Stimulated activated naive CD4-positive, alpha-beta T cell treated with Interleukin-2 at 50 U/mL for 16 hours (primary cell): ENCODE measurements around the gene DGKI.

Experiments used
- DNase-seq: peaks from one replicate; lab custom pipeline; 2025; lab: John Stamatoyannopoulos, UW

Gene DGKI

GRCh38 chr7:137593115-137593711 lies 253.6 kb downstream of the DGKI start:
- DNase-seq, result no peak

GRCh38 chr7:137592232-137592896 lies 254.4 kb downstream of the DGKI start:
- no peak for DNase-seq

GRCh38 chr7:137591421-137591837 lies 255.3 kb downstream of the DGKI start:
- DNase-seq, result no peak

- no peak for DNase-seq
These were observed 255.9 kb downstream of the DGKI start for GRCh38 chr7:137590756-137591305.

- DNase-seq, result no peak
These were observed 256.6 kb downstream of the DGKI start for GRCh38 chr7:137590071-137590755.

- DNase-seq, result no peak
These were observed 259.4 kb downstream of the DGKI start for GRCh38 chr7:137587326-137587725.

DNA sequence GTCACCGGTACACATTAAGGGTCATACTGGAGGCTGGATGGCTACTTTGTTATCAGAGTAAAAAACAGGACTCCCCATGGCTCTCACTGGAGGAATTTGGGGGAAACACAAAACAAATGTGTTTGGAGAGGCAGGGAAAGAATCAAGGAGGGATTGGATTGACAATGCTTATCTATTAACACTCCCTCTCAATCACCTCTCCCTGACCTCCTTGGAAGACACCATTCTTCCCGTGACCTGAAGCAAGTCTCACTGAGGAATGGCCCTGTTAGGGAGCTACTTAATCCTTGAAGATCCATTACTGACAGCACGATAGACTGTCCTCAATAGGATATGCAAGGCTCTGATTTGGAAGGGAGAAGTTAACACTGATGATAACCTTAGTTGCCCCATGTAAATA lies 261.2 kb downstream of the DGKI start:
- DNase-seq, result no peak

- no peak for DNase-seq
These were observed 263.6 kb downstream of the DGKI start for GRCh38 chr7:137583172-137583571.

DNA sequence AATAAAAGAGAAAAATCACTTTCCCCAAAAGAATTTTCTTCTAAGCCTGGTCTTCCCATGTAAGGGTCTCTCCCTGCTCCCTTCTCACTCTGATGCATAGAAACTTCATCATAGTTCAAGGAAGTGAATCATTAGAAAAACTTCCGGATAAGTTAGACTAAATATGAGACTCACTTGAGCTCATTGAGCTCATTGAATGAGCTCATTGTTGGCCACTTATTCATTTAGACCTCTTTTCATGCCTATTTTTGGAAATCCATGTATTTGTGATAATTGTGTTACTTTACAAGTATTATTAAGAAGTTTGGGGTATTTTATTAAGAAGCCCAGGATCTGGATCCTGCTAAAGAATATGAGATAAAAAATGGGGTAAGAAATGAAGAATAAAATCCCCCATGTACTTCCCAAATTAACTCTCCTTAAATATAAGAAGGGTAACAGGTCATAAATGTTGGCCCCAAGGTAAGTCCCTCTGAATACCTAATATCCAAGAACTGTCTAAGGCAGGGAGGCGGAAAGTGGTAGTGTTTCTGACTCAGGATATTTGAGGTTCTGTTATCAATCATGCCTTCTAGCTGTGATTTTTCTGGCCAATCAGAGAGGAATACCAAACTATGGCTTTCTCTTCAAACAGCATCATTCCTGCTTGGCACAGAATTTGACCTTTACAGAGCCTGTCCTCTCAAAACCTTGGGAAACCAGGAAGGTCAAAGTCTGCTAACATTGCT lies 266.7 kb downstream of the DGKI start:
- no peak for DNase-seq

DNA sequence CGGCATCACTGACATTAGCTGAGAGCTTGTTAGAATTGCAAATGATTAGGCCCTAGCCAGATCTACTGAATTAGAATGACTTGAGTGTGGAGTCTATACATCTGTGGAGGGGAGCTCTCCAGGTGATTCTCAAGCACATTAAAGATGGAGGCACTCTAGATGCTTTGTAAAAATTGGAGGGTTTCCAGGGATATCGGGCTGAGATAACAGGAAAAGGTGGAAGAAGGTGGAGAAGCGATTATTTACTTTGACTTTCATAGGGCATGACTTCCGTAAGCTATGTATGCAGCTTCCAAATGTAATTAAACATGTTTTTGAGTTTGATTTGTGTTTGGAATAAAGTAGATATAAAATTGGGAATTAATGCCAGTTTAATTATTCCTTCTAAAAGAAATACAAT lies 268.2 kb downstream of the DGKI start:
- no peak for DNase-seq

DNA sequence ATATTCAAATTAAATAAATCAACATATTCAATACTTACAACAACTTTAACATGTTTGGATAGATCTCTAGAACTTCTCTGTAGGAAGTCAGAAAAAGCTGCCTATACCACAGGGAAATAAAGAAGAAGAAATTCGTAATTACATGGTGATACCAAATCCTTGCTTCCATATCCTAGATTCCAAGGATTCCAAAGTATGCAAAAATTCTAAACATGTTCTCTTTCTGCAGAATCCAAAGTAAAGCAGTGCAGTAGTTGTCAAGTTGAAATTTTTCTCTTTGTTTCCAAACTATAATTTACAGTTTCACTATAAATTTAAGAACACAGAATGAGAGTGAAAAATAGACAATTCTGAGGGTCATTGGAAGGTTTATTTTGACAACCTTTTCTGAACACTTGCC lies 269.6 kb downstream of the DGKI start:
- DNase-seq, result no peak

DNA sequence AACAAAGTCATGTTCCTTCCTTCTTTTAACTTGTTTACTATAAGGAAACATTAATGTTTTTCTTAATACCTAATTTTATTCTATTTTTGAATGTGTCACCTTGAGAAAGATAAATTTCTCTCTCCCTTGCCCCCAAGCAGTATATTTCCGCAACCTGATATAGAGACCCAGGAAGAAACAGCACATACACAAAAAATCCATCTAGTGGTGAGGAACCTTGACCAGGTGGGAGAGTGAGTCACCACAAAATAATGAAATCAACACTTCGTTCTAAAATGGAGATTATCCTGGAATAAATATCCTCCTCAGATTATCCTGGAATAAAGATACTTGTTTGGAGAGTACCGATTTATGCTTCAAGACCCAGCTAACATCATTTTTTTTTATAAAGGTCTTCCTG lies 270.3 kb downstream of the DGKI start:
- no peak for DNase-seq

DNA sequence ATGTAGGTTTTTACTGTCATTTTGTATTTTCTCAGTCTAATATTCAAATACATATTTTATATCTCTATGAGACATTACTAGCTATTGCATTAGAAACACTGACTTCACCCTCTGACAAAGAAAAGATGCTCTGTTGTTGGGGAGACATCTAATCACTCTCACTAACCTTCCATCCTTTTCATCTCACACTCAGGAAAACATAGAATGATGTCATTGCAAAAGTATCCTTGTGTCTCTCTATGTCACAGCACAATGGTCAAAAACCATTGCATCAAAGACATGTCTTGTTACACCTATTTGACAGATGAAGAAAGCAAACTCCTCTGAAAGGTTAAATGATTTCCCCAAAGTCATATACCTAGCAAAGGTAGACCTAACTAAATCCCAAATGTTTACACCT lies 272.0 kb downstream of the DGKI start:
- DNase-seq, result no peak

- DNase-seq, result no peak
These were observed 274.6 kb downstream of the DGKI start for GRCh38 chr7:137572056-137572784.

GRCh38 chr7:137564677-137565076 lies 282.1 kb downstream of the DGKI start:
- DNase-seq, result no peak

DNA sequence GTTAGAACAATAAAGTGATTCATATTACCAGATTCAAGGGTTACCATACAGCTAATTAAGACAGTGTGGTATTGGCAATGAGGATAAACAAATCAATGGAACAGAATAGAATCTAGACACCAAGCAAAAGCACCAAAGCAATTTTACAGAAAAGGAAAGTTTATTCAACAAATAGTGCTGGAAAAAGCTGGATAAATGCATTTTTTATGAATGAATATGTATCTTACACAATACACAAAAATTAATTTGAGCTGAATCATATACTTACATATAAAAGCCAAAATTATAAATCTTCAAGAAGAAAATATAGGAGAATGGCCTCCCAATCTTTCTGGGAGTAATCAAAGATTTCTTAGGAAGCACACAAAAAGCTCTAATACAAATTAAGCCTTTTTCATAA lies 282.8 kb downstream of the DGKI start:
- no peak for DNase-seq

DNA sequence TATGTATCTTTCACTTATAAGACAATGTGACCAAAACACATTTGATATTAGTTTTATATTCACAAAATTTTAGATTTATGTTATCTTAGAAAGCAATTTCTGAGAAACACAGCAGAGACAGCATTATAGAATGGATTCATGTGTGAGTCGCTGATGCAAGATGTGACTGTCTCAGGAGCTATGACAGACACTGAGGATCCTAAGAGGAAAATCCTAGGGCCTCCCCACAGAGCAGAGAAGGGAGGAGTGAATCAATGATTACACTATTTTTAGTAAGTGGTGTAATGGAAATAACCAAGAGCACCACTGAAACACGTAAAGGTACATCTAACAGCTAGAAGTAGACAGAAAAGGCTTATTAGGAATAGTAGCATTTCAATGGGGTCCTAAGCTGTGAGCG lies 299.3 kb downstream of the DGKI start:
- DNase-seq, result no peak

GRCh38 chr7:137546671-137547070 lies 300.1 kb downstream of the DGKI start:
- DNase-seq, result no peak

- no peak for DNase-seq
These were observed 300.8 kb downstream of the DGKI start for GRCh38 chr7:137546009-137546408.

DNA sequence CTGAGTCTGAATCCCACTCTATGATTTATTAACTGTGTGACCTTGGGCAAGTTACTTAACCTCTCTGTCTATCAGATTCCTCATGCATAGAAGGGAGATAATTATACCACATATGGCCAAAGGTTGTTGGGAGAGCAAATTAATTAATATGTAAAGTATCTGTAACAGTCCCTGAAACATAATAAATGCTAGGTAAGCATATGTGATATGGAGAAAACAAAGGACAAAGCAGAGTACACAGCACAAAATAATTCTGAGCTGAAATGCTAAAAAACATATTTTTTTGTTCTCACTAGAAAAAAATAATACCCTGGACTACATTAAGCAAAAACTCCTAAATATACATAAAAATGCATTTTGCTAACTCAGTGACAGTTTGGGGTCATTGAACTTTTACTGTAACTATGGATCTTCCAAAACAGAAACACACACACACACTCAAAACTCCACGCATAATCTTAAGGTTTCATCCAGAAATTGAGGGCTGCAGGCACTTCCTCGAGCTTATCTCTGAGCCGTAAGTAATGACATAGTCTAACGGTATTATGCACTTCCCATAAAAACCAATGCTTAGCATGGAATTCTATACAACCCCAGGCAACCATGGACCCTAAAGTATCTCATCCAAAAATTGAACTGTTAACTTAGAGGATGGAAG lies 301.6 kb downstream of the DGKI start:
- DNase-seq, result no peak

- DNase-seq, result no peak
These were observed 302.2 kb downstream of the DGKI start for GRCh38 chr7:137544453-137545058.
